ENCODE results near the gene HECTD1. TPM values are rescaled to one million over a fixed set of nuclear protein-coding genes. Genes with fewer than 3 reads are reported as not detected.

HECTD1 gene
- total RNA-seq, 1 donor from 2014 or later: 163 TPM

- Mint-ChIP-seq H3K9me3 (ENCODE audit: low read depth) (no peaks in the 10 kb centered on the region), H3K4me1 (ENCODE audit: low read depth) (no peaks in the 10 kb centered on the region), H3K36me3 (ENCODE audit: insufficient read depth) (no peaks in the 10 kb centered on the region), H3K27me3 (no peaks in the 10 kb centered on the region), H3K27ac (no peak overlapping the region), H3K4me3 (ENCODE audit: low read depth) (no peak overlapping the region)
- no peak for TF ChIP-seq CTCF (IDR thresholded peaks at IDR 0.05; ENCODE audit: unreplicated experiment)
- DNase-seq (ENCODE audit: low spot score, unreplicated experiment): no peak
These were observed 15.2 kb upstream of the HECTD1 start for GRCh38 chr14:31222834-31223233.

GRCh38 chr14:31221266-31221665, 13.7 kb upstream of the HECTD1 start:
- Mint-ChIP-seq H3K9me3 (ENCODE audit: low read depth) (no peaks in the 10 kb centered on the region), H3K4me1 (ENCODE audit: low read depth) (no peaks in the 10 kb centered on the region), H3K27me3 (no peaks in the 10 kb centered on the region), H3K27ac (no peak overlapping the region), H3K36me3 (ENCODE audit: insufficient read depth) (no peaks in the 10 kb centered on the region), H3K4me3 (ENCODE audit: low read depth) (no peak overlapping the region)
- TF ChIP-seq CTCF (IDR thresholded peaks at IDR 0.05; ENCODE audit: unreplicated experiment): no peak
- DNase-seq (ENCODE audit: low spot score, unreplicated experiment): no peak

GRCh38 chr14:31219169-31219568, 11.6 kb upstream of the HECTD1 start:
- TF ChIP-seq CTCF (IDR thresholded peaks at IDR 0.05; ENCODE audit: unreplicated experiment): no peak
- H3K27me3 Mint-ChIP-seq: no peaks in the 10 kb centered on the region
- DNase-seq (ENCODE audit: low spot score, unreplicated experiment): no peak
- H3K4me3 Mint-ChIP-seq (ENCODE audit: low read depth): no peak overlapping the region
- no peaks in the 10 kb centered on the region for H3K4me1 Mint-ChIP-seq (ENCODE audit: low read depth)
- no peaks in the 10 kb centered on the region for H3K36me3 Mint-ChIP-seq (ENCODE audit: insufficient read depth)
- no peaks in the 10 kb centered on the region for H3K9me3 Mint-ChIP-seq (ENCODE audit: low read depth)
- H3K27ac Mint-ChIP-seq: no peak overlapping the region

- Mint-ChIP-seq H3K27ac (no peak overlapping the region), H3K4me1 (ENCODE audit: low read depth) (no peaks in the 10 kb centered on the region), H3K27me3 (no peaks in the 10 kb centered on the region), H3K9me3 (ENCODE audit: low read depth) (no peaks in the 10 kb centered on the region), H3K36me3 (ENCODE audit: insufficient read depth) (no peaks in the 10 kb centered on the region), H3K4me3 (ENCODE audit: low read depth) (no peak overlapping the region)
- TF ChIP-seq CTCF (IDR thresholded peaks at IDR 0.05; ENCODE audit: unreplicated experiment): no peak
- DNase-seq (ENCODE audit: low spot score, unreplicated experiment): no peak
These were observed 8.8 kb upstream of the HECTD1 start for GRCh38 chr14:31216359-31216758.

GRCh38 chr14:31212893-31213292, 5.3 kb upstream of the HECTD1 start:
- H3K27ac Mint-ChIP-seq: no peak overlapping the region
- H3K4me3 Mint-ChIP-seq (ENCODE audit: low read depth): no peak overlapping the region
- TF ChIP-seq CTCF (IDR thresholded peaks at IDR 0.05; ENCODE audit: unreplicated experiment): no peak
- H3K36me3 Mint-ChIP-seq (ENCODE audit: insufficient read depth): no peaks in the 10 kb centered on the region
- H3K27me3 Mint-ChIP-seq: no peaks in the 10 kb centered on the region
- DNase-seq (ENCODE audit: low spot score, unreplicated experiment): no peak
- H3K4me1 Mint-ChIP-seq (ENCODE audit: low read depth): peaks cover 10% of the 10 kb centered on the region
- H3K9me3 Mint-ChIP-seq (ENCODE audit: low read depth): no peaks in the 10 kb centered on the region
